Peyer's patch (tissue), 4 donors: ENCODE results near the gene MGAT3.

ENCODE experiments used
- POLR2A ChIP-seq, 2 donors: fragments of 450-650 bp; IDR thresholded peaks; one replicate each; pipeline ENCODE4 v1.5.1; 2017; ENCODE audit warnings: antibody characterized with exemption in 2 of 2, mild to moderate bottlenecking in 2 of 2, moderate library complexity in 2 of 2
- TF ChIP-seq, protein P1 (sequence below), 6 experiments: fragments of 450-650 bp in 4 of 6; fragments of 200-600 bp in 2 of 6; sonication (generic) in 1 of 6; IDR thresholded peaks; one replicate each; pipeline ENCODE4 v1.5.1; 2017 to 2019; ENCODE audit warnings: antibody characterized with exemption in 6 of 6, mild to moderate bottlenecking in 3 of 6, moderate library complexity in 1 of 6

DNA sequence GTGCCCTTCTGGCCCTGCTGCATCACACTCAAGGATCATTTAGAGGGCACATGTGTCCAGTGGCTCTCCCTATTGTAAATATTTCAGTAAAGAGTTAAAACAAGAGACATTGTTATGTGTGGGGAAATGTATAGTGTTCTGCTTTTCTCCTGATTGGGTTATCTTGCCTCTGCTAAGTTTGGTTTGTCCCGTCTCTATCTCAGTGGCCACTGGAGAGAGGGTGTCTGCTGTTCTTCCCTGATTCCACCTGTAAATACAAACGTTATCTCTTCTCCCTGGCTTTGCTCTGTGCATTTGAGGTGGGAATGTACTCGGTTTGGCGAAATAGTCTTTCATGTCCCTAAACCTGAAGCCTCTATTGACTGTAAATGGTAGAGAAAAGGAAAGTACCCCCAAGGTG lies 51.6 kb downstream of the MGAT3 start:
- TF ChIP-seq, protein P1, sequence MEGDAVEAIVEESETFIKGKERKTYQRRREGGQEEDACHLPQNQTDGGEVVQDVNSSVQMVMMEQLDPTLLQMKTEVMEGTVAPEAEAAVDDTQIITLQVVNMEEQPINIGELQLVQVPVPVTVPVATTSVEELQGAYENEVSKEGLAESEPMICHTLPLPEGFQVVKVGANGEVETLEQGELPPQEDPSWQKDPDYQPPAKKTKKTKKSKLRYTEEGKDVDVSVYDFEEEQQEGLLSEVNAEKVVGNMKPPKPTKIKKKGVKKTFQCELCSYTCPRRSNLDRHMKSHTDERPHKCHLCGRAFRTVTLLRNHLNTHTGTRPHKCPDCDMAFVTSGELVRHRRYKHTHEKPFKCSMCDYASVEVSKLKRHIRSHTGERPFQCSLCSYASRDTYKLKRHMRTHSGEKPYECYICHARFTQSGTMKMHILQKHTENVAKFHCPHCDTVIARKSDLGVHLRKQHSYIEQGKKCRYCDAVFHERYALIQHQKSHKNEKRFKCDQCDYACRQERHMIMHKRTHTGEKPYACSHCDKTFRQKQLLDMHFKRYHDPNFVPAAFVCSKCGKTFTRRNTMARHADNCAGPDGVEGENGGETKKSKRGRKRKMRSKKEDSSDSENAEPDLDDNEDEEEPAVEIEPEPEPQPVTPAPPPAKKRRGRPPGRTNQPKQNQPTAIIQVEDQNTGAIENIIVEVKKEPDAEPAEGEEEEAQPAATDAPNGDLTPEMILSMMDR (IDR thresholded peaks at IDR 0.05): no peak
- no peak for TF ChIP-seq POLR2A (IDR thresholded peaks at IDR 0.05)
